Measurements from ENCODE around the gene AQP10.

DNA sequence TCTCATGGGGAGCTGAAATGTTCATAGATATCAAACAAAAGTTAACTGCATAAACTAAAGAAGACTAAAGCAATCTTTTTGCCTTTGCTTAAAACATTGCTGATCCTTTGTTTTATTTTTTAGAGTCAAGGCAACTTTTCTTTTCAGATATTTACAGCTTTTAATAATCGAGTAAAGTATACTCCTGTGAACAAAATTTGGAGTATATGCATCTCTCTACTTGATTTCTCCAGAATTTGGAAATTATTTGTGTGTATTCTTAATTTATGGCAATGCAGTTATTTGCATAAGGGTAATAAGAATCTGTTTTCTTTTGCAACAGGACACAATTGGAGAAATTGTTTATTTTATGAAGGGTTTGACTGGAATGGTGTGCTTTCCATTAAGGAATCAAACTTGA lies 4.2 kb upstream of the AQP10 start:
- TF ChIP-seq POLR2A (IDR thresholded peaks at IDR 0.05) (no peak), POLR2AphosphoS5 (IDR thresholded peaks at IDR 0.05) (no peak)

Data from spleen (tissue), 3 donors.